Measurements from ENCODE around the gene WNT2B.

Gene WNT2B

GRCh38 chr1:112504661-112505399, 3.9 kb upstream of the WNT2B start:
- H3K4me3 ChIP-seq (ENCODE audit: low read depth, low read length): no peak overlapping the region
- no peak for DNase-seq (ENCODE audit: low read depth)
- TF ChIP-seq CTCF (conservative IDR thresholded peaks at IDR 0.05; ENCODE audit: low read depth, low read length): no peak

GRCh38 chr1:112505400-112505785, 3.4 kb upstream of the WNT2B start:
- TF ChIP-seq CTCF (conservative IDR thresholded peaks at IDR 0.05; ENCODE audit: low read depth, low read length): no peak
- DNase-seq (ENCODE audit: low read depth): no peak
- no peak overlapping the region for H3K4me3 ChIP-seq (ENCODE audit: low read depth, low read length)

- H3K4me3 ChIP-seq (ENCODE audit: low read depth, low read length): no peak overlapping the region
- no peak for TF ChIP-seq CTCF (conservative IDR thresholded peaks at IDR 0.05; ENCODE audit: low read depth, low read length)
- no peak for DNase-seq (ENCODE audit: low read depth)
Measured at GRCh38 chr1:112505878-112506277, 2.9 kb upstream of the WNT2B start.

GRCh38 chr1:112506306-112506705, 2.5 kb upstream of the WNT2B start:
- no peak overlapping the region for H3K4me3 ChIP-seq (ENCODE audit: low read depth, low read length)
- TF ChIP-seq CTCF (conservative IDR thresholded peaks at IDR 0.05; ENCODE audit: low read depth, low read length): no peak
- no peak for DNase-seq (ENCODE audit: low read depth)

- no peak for DNase-seq (ENCODE audit: low read depth)
- no peak for TF ChIP-seq CTCF (conservative IDR thresholded peaks at IDR 0.05; ENCODE audit: low read depth, low read length)
- H3K4me3 ChIP-seq (ENCODE audit: low read depth, low read length): no peak overlapping the region
Measured at GRCh38 chr1:112506731-112507130, 2.0 kb upstream of the WNT2B start.

GRCh38 chr1:112507336-112507735, 1.4 kb upstream of the WNT2B start:
- no peak for DNase-seq (ENCODE audit: low read depth)
- no peak for TF ChIP-seq CTCF (conservative IDR thresholded peaks at IDR 0.05; ENCODE audit: low read depth, low read length)
- H3K4me3 ChIP-seq (ENCODE audit: low read depth, low read length): no peak overlapping the region

GRCh38 chr1:112507921-112508277, 866 bp upstream of the WNT2B start:
- H3K4me3 ChIP-seq (ENCODE audit: low read depth, low read length): peak overlapping the region; percentile 61
- DNase-seq (ENCODE audit: low read depth): no peak
- TF ChIP-seq CTCF (conservative IDR thresholded peaks at IDR 0.05; ENCODE audit: low read depth, low read length): no peak

All from choroid plexus epithelial cell (primary cell).